ENCODE measurements around the gene TAAR8. TPM values are rescaled to one million over a fixed set of nuclear protein-coding genes. Genes with fewer than 3 reads are reported as not detected.

The TAAR8 gene
- total RNA-seq, 1 donor from 2014 or later = not detected

DNA sequence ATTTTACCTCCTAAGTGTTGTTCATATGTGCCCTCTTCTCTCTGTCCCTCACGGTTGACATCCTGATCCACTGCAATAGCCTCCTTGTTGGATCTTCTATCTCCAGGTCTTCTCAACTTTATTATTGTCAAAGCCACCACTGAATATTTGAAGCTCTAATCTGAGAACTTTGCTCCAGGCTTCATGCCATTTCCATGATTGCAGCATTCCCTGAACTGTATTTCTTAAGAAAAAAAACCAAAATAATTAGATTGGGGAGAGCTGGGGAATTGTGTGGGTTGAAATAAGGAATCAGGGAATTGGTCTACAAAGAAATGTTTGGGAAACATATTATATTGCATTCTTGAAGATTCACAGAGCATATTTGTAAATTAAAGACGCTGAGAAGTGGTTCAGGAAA lies 37.1 kb upstream of the TAAR8 start:
- DNase-seq (ENCODE audit: low spot score in 2 of 2) = no peak
- TF ChIP-seq, protein P1, sequence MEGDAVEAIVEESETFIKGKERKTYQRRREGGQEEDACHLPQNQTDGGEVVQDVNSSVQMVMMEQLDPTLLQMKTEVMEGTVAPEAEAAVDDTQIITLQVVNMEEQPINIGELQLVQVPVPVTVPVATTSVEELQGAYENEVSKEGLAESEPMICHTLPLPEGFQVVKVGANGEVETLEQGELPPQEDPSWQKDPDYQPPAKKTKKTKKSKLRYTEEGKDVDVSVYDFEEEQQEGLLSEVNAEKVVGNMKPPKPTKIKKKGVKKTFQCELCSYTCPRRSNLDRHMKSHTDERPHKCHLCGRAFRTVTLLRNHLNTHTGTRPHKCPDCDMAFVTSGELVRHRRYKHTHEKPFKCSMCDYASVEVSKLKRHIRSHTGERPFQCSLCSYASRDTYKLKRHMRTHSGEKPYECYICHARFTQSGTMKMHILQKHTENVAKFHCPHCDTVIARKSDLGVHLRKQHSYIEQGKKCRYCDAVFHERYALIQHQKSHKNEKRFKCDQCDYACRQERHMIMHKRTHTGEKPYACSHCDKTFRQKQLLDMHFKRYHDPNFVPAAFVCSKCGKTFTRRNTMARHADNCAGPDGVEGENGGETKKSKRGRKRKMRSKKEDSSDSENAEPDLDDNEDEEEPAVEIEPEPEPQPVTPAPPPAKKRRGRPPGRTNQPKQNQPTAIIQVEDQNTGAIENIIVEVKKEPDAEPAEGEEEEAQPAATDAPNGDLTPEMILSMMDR (IDR thresholded peaks at IDR 0.05) = no peak
- Histone ChIP-seq H3K27me3 (no peaks in the 10 kb centered on the region), H3K27ac (peak overlapping the region; percentile 74 to 88), H3K4me1 (peaks cover 10 to 29% of the 10 kb centered on the region in 2 donors), H3K9me3 (no peaks in the 10 kb centered on the region), H3K4me3 (no peak overlapping the region), H3K36me3 (no peaks in the 10 kb centered on the region)
- intact Hi-C loops (cut with DNase I) = loop anchor here (10.0 kb wide), 3 partner anchors 299 to 1659 kb away; partner anchors contain the start of gene RPS12

- no peak for DNase-seq (ENCODE audit: low spot score in 2 of 2)
- Histone ChIP-seq H3K27ac (no peak overlapping the region), H3K36me3 (no peaks in the 10 kb centered on the region), H3K27me3 (no peaks in the 10 kb centered on the region), H3K4me1 (peaks cover 0 to under 1% of the 10 kb centered on the region in 2 donors), H3K9me3 (no peaks in the 10 kb centered on the region), H3K4me3 (no peak overlapping the region)
- TF ChIP-seq, protein P1 (IDR thresholded peaks at IDR 0.05) = no peak
- intact Hi-C loops (cut with DNase I) = no loop called here
Observed at GRCh38 chr6:132520953-132521352, 31.5 kb upstream of the TAAR8 start.

DNA sequence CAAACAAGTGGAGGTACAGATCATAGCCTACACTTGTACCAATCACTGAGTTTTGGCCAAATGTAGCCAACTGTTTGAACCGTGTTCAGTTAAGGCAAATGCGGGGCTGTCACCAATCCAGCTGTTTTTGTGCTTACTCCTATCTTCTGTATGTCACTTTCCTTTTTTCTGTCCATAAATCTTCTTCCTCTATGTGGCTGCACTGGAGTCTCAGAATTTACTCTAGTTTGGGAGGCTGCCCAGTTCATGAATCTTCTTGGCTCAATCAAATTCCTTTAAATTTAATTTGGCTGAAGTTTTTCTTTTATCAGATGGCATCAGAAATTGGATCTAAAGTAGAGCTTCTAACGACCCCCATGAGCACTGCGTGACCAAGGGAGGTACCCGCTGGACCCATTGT lies 27.8 kb upstream of the TAAR8 start:
- Histone ChIP-seq H3K4me3 (no peak overlapping the region), H3K36me3 (no peaks in the 10 kb centered on the region), H3K27me3 (no peaks in the 10 kb centered on the region), H3K4me1 (no peaks in the 10 kb centered on the region), H3K27ac (no peak overlapping the region), H3K9me3 (no peaks in the 10 kb centered on the region)
- intact Hi-C loops (cut with DNase I) = loop anchor here (5.0 kb wide), 1 partner anchor 273 kb away; the partner anchor contains the start of gene SLC18B1
- TF ChIP-seq, protein P1 (IDR thresholded peaks at IDR 0.05) = no peak
- DNase-seq (ENCODE audit: low spot score in 2 of 2) = no peak

DNA sequence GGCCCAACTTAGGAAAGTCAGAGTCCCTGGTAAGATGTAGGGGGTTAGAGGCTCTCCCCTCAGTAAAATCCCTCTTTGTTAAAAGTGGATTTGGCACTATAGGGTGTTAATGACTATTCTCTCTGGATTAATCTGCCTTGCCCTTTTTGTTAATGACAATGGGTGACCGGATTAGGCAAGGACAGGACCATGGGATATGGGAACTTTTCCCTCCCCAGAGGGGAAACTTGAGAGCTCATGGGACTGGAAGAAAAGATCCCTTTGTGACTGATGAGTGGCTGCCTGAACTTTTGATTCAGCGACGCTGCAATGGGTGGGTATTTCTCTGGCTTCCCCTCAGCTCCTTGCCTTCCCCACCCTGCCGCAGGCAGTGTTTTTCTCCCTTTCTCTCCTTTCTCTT lies 26.6 kb upstream of the TAAR8 start:
- Histone ChIP-seq H3K27me3 (no peaks in the 10 kb centered on the region), H3K36me3 (no peaks in the 10 kb centered on the region), H3K27ac (no peak overlapping the region), H3K4me3 (no peak overlapping the region), H3K4me1 (no peaks in the 10 kb centered on the region), H3K9me3 (no peaks in the 10 kb centered on the region)
- TF ChIP-seq, protein P1 (IDR thresholded peaks at IDR 0.05) = no peak
- intact Hi-C loops (cut with DNase I) = loop anchor here (5.0 kb wide), 1 partner anchor 271 kb away; the partner anchor contains the start of gene SLC18B1
- DNase-seq (ENCODE audit: low spot score in 2 of 2) = no peak

DNA sequence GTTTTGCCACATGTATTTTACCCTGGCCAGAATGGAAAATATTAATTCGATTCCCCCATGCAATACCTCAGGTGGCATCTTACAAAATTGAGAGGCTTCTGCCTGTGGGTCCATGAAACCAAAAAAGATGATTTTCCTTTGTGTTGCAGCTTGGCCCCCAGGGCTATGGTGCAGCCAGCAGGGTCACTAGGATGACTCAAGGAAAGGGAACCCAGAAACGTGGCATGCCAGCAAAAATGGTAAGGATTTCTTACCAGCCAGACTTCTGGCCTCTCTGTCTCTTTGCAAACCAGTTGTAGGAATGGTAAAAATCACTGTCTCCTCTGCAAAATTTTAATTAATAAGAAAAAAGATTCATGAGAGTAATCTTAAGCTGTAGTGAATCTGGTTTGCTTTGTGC lies 26.0 kb upstream of the TAAR8 start:
- no peak for DNase-seq (ENCODE audit: low spot score in 2 of 2)
- intact Hi-C loops (cut with DNase I) = loop anchor here (5.0 kb wide), 1 partner anchor 271 kb away; the partner anchor contains the start of gene SLC18B1
- Histone ChIP-seq H3K27ac (no peak overlapping the region), H3K36me3 (no peaks in the 10 kb centered on the region), H3K27me3 (no peaks in the 10 kb centered on the region), H3K4me1 (no peaks in the 10 kb centered on the region), H3K4me3 (no peak overlapping the region), H3K9me3 (no peaks in the 10 kb centered on the region)
- TF ChIP-seq, protein P1 (IDR thresholded peaks at IDR 0.05) = no peak

DNA sequence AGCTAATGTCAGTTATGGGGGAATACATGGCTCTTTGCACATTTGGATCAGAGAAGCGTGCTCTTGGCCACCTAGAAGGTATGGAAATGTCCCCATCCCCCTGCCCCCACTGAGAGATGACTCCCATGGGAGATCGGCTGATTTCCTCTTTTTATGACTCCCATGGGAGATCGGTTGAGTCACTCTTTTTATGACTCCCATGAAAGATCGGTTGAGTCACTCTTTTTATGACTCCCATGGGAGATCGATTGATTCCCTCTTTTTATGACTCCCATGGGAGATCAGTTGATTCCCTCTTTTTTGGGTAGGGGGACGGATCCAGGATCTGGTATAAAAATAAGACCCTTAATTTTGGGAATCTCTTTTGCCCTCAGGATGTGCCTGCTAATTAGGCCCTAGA lies 24.7 kb upstream of the TAAR8 start:
- Histone ChIP-seq H3K4me3 (no peak overlapping the region), H3K27me3 (no peaks in the 10 kb centered on the region), H3K27ac (no peak overlapping the region), H3K36me3 (no peaks in the 10 kb centered on the region), H3K4me1 (no peaks in the 10 kb centered on the region), H3K9me3 (no peaks in the 10 kb centered on the region)
- intact Hi-C loops (cut with DNase I) = loop anchor here (5.0 kb wide), 1 partner anchor 270 kb away; the partner anchor contains the start of gene SLC18B1
- TF ChIP-seq, protein P1 (IDR thresholded peaks at IDR 0.05) = no peak
- no peak for DNase-seq (ENCODE audit: low spot score in 2 of 2)
